Measurements from ENCODE around the gene VMO1.

The VMO1 gene

DNA sequence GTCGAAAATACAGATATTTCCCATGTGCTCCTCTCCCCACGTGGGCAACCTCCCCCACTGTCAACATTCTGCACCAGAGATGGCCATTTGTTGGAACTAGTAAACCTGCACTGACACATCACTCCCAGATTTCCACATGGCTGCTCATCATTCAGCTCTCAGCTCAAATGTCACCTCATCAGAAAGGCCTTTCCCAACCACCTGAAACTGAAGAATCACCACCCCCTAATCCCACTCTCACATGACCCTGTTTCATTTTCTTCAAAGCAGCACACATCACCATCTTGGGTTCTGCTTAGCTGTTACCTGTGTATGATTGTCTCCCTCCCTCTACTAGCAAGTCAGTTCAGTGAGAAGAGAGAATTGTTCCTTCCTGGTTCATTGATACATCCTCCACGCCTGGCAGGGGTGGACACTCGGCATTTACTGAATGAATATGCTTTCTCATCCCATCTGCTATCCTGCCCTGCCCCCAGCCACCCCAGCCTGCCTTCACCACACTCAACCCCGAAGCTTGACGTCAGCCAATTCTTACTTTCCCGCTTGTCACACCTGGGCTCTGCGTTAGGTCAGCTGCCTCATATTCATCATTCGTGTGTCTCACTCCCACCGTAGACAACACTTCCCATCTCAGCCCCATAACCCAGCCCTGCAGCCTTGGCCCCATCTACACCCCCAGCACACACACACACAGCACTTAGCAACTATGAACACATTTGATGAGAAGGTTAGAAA is 14.5 kb upstream of the VMO1 start:
- TF ChIP-seq, protein P1, sequence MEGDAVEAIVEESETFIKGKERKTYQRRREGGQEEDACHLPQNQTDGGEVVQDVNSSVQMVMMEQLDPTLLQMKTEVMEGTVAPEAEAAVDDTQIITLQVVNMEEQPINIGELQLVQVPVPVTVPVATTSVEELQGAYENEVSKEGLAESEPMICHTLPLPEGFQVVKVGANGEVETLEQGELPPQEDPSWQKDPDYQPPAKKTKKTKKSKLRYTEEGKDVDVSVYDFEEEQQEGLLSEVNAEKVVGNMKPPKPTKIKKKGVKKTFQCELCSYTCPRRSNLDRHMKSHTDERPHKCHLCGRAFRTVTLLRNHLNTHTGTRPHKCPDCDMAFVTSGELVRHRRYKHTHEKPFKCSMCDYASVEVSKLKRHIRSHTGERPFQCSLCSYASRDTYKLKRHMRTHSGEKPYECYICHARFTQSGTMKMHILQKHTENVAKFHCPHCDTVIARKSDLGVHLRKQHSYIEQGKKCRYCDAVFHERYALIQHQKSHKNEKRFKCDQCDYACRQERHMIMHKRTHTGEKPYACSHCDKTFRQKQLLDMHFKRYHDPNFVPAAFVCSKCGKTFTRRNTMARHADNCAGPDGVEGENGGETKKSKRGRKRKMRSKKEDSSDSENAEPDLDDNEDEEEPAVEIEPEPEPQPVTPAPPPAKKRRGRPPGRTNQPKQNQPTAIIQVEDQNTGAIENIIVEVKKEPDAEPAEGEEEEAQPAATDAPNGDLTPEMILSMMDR (IDR thresholded peaks at IDR 0.05; ENCODE audit: insufficient read depth, low read depth, low read length, missing control alignments) = no peak
- no peak overlapping the region for H3K4me3 ChIP-seq (ENCODE audit: low read length)
- DNase-seq (ENCODE audit: low read depth) = peak; percentile 43

DNA sequence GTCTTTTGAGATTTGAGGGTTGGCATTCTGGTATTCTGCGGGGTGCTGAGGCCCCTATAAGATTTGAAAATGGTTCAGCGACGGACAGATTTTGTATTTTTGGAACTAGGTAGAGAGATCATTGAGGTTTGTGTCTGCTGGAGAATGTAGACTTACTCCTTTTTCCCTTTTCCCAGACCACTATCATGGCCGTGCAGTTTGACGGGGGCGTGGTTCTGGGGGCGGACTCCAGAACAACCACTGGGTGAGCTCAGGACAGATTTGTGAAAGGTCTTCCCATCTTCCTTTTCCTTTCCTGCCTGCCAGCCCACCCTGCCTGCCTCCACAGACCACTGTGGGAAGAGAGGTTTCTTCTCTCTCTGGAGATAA is 10.4 kb upstream of the VMO1 start:
- DNase-seq (ENCODE audit: low read depth) = peak; percentile 50
- TF ChIP-seq, protein P1 (IDR thresholded peaks at IDR 0.05; ENCODE audit: insufficient read depth, low read depth, low read length, missing control alignments) = no peak
- peak overlapping the region; percentile 100 for H3K4me3 ChIP-seq (ENCODE audit: low read length)

- DNase-seq (ENCODE audit: low read depth) = no peak
- no peak overlapping the region for H3K4me3 ChIP-seq (ENCODE audit: low read length)
- TF ChIP-seq, protein P1 (IDR thresholded peaks at IDR 0.05; ENCODE audit: insufficient read depth, low read depth, low read length, missing control alignments) = no peak
Measured at GRCh38 chr17:4795168-4795567, 9.0 kb upstream of the VMO1 start.

DNA sequence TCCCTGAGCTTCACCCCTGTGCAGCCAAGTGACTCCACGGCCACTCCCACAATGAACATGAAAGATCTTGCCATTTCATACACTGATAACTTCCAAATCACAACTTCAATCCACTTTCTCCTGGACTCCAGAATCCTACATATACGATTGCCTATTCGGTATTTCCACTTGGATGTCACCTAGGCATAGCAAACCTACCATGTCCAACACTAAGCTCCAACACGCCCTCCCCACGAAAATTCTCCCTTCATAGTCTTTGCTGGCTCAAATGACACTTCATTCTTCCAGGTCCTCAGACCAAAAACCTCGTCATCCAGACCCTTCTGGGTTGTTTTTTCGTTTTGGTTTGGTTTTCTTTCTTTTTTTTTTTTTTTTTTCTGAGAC is 4.5 kb upstream of the VMO1 start:
- TF ChIP-seq, protein P1 (IDR thresholded peaks at IDR 0.05; ENCODE audit: insufficient read depth, low read depth, low read length, missing control alignments) = no peak
- peak overlapping the region; percentile 77 for H3K4me3 ChIP-seq (ENCODE audit: low read length)
- DNase-seq (ENCODE audit: low read depth) = no peak

DNA sequence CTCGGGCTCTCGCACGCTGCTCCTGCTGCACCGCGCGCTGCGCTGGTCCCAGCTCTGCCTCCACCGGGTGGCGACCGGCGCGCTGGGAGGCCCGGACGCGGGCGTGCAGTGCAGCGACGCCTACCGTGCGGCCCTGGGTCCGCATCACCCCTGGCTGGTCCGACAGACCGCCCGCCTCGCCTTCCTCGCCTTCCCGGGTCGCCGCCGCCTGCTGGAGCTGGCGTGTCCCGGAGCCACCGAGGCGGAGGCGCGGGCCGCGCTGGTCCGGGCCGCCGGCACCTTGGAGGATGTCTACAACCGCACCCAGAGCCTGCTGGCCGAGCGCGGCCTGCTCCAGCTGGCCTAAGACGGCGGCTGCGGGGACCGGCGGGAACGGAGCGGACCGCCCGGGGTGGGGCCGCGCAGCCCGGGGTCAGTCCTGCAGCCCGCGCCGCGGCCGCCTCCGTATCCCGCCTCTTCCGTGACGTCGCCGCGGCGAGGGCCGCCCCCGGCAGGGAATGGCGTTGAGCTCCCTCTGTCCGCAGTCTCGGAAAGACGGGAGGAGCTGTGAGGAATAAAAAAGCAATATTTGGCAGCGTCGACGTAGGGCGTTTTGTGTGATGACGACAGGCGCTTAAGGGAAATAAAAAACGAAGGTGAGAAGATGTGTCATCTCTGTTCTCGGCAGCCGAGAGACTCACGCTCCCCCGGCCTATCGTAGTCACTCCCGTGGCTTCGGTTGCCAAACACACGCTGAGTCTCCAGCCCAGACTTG is 4.0 kb upstream of the VMO1 start:
- TF ChIP-seq, protein P1 (IDR thresholded peaks at IDR 0.05; ENCODE audit: insufficient read depth, low read depth, low read length, missing control alignments) = peak; percentile 33
- peak overlapping the region; percentile 77 for H3K4me3 ChIP-seq (ENCODE audit: low read length)
- DNase-seq (ENCODE audit: low read depth) = peak; percentile 99

DNA sequence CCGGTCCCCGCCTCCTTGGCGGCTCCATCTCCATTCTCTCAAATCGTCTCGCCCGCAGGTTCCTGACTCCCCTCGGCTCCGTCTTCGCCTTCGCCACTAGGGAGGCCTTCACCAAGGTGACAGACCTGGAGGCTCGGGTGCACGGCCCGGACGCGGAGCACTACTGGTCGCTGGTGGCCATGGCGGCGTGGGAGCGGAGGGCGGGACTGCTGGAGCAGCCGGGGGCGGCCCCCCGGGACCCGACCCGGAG is 3.5 kb upstream of the VMO1 start:
- H3K4me3 ChIP-seq (ENCODE audit: low read length) = peak overlapping the region; percentile 77
- TF ChIP-seq, protein P1 (IDR thresholded peaks at IDR 0.05; ENCODE audit: insufficient read depth, low read depth, low read length, missing control alignments) = no peak
- DNase-seq (ENCODE audit: low read depth) = peak; percentile 36

Data from epithelial cell of esophagus (primary cell).